T-helper 1 cell treated with Interleukin-12 subunit alpha and Interleukin-12 subunit beta and Interleukin-4 antibody, amounts not matched to agents 30 ng/mL and 1 ng/mL, for 36 hours (primary cell): ENCODE results near the gene ZP1. TPM values are rescaled to one million over a fixed set of nuclear protein-coding genes. Genes with fewer than 3 reads are reported as not detected.
"Not testable (repeated sequence)": the region's sequence is repeated elsewhere in the genome, so short reads cannot be mapped to it uniquely, and the experiment has no call there.

Source experiments
- intact Hi-C: fragments of 100-400 bp; cut with micrococcal nuclease; formaldehyde crosslinking; loops from one replicate; pipeline ENCODE4 v1.15.1; 2024
- total RNA-seq: library from RNA; stranded (reverse); gene quantifications from 2 replicates; pipeline ENCODE4 v1.2.3, GENCODE V29; 2022

Gene ZP1
- total RNA-seq, result not detected in 2 replicates

- intact Hi-C loops, result no loop called here
Observed at GRCh38 chr11:60866911-60867870, at the start of gene ZP1. Gene ZP1 (plus strand): TSS chr11:60867542. CDS start chr11:60867562, 20 bp downstream.

- intact Hi-C loops, result no loop called here
Observed at GRCh38 chr11:60818057-60818456, 49.3 kb upstream of the ZP1 start.

- intact Hi-C loops, result no loop called here
Observed at GRCh38 chr11:60821827-60822599, 45.3 kb upstream of the ZP1 start.

- intact Hi-C loops, result not testable (repeated sequence)
Observed at GRCh38 chr11:60823745-60824306, 43.5 kb upstream of the ZP1 start.

GRCh38 chr11:60825118-60825517, 42.2 kb upstream of the ZP1 start:
- intact Hi-C loops, result no loop called here

GRCh38 chr11:60825790-60826189, 41.6 kb upstream of the ZP1 start:
- intact Hi-C loops, result no loop called here

GRCh38 chr11:60830478-60831142, 36.7 kb upstream of the ZP1 start:
- intact Hi-C loops, result loop anchor here (1.0 to 10.0 kb wide), 9 partner anchors 56 to 555 kb away; partner anchors contain the start of genes CD6 and VWCE

- intact Hi-C loops, result loop anchor here (1.0 to 10.0 kb wide), 9 partner anchors 56 to 554 kb away; partner anchors contain the start of genes CD6 and VWCE
Observed at GRCh38 chr11:60831143-60831500, 36.2 kb upstream of the ZP1 start.

- intact Hi-C loops, result loop anchor here (1.0 to 10.0 kb wide), 9 partner anchors 56 to 554 kb away; partner anchors contain the start of genes CD6 and VWCE
Observed at GRCh38 chr11:60831501-60832079, 35.8 kb upstream of the ZP1 start.

GRCh38 chr11:60834742-60835533, 32.4 kb upstream of the ZP1 start:
- intact Hi-C loops, result loop anchor here (5.0 to 10.0 kb wide), 2 partner anchors 277 to 460 kb away; partner anchors contain the start of gene VWCE

- intact Hi-C loops, result loop anchor here (10.0 kb wide), 1 partner anchor 459 kb away; the partner anchor contains the start of gene VWCE
Observed at GRCh38 chr11:60835534-60835846, 31.9 kb upstream of the ZP1 start.

GRCh38 chr11:60836866-60837515, 30.4 kb upstream of the ZP1 start:
- intact Hi-C loops, result loop anchor here (10.0 kb wide), 1 partner anchor 458 kb away; the partner anchor contains the start of gene VWCE

- intact Hi-C loops, result loop anchor here (10.0 kb wide), 1 partner anchor 457 kb away; the partner anchor contains the start of gene VWCE
Observed at GRCh38 chr11:60838132-60838531, 29.2 kb upstream of the ZP1 start.

GRCh38 chr11:60840470-60841430, 26.6 kb upstream of the ZP1 start:
- intact Hi-C loops, result loop anchor here (1.0 to 5.0 kb wide), 4 partner anchors 522 to 1728 kb away; partner anchors contain the start of genes CPSF7, CYB561A3 and TMEM138

GRCh38 chr11:60841797-60842667, 25.3 kb upstream of the ZP1 start, which contains the start of gene CCDC86:
Gene CCDC86 (plus strand): TSS chr11:60842113. CDS start chr11:60842125, 12 bp downstream.
- intact Hi-C loops, result loop anchor here (1.0 to 5.0 kb wide), 7 partner anchors 64 to 1730 kb away; partner anchors contain the start of genes CPSF7, CYB561A3, PRPF19 and TMEM138
